IMR-90 (cell line): ENCODE measurements around the gene C3. TPM values are rescaled to one million over a fixed set of nuclear protein-coding genes. Genes with fewer than 3 reads are reported as not detected.

ENCODE experiments used
- ATAC-seq: fragments of 200-7000 bp; cut with Tn5 transposase; 2 replicates; pipeline ENCODE4 v1.9.1; 2020; ENCODE audit warnings: low read depth, mild to moderate bottlenecking, moderate library complexity
- BruUV-seq: library from RNA; stranded (reverse); fragments of 400-500 nt; replicated peaks from 2 replicates; lab custom pipeline; 2021; lab: Mats Ljungman, UMichigan
- CTCF ChIA-PET: fragments of 300-600 bp; formaldehyde crosslinking; extraction: SDS; loops from one replicate; lab custom pipeline; 2021; ENCODE audit warnings: antibody characterized with exemption; lab: Yijun Ruan, JAX
- POLR2A ChIA-PET: fragments of 300-600 bp; sonication (Branson Sonifier 250); formaldehyde crosslinking; loops from one replicate; lab custom pipeline; 2022; ENCODE audit warnings: antibody characterized with exemption; ENCODE audit not compliant: unreplicated experiment; lab: Charles Lee
- DNase-seq: peaks from one replicate; pipeline ENCODE4 v3.0.0; 2013
- H2AFZ ChIP-seq: replicated peaks from 2 replicates; pipeline ENCODE3; 2013; ENCODE audit warnings: low read length, mild to moderate bottlenecking; ENCODE audit not compliant: poor library complexity
- H2AK5ac ChIP-seq: 2 replicates; pipeline ENCODE4 v1.6.1; 2013; ENCODE audit warnings: low read depth, low read length, inconsistent platforms
- H2AK9ac ChIP-seq: replicated peaks from 2 replicates; pipeline ENCODE3; 2013; ENCODE audit warnings: mild to moderate bottlenecking, low read depth, low read length, moderate library complexity; ENCODE audit not compliant: poor library complexity
- H2BK120ac ChIP-seq: 2 replicates; pipeline ENCODE4 v1.6.1; 2013; ENCODE audit warnings: low read depth, low read length, inconsistent platforms
- H2BK15ac ChIP-seq: 3 replicates; pipeline ENCODE4 v1.6.1; 2013; ENCODE audit warnings: low read depth, low read length, inconsistent platforms
- H2BK20ac ChIP-seq: 2 replicates; pipeline ENCODE4 v1.6.1; 2013; ENCODE audit warnings: low read depth, mild to moderate bottlenecking, inconsistent platforms, low read length, moderate library complexity
- H2BK5ac ChIP-seq: 2 replicates; pipeline ENCODE4 v1.6.1; 2013; ENCODE audit warnings: mild to moderate bottlenecking, low read depth, low read length, inconsistent platforms; ENCODE audit not compliant: poor library complexity, severe bottlenecking
- H3K14ac ChIP-seq: replicated peaks from 2 replicates; pipeline ENCODE4 v1.6.1; 2013; ENCODE audit warnings: low read depth, low read length, inconsistent platforms
- H3K18ac ChIP-seq: 2 replicates; pipeline ENCODE4 v1.6.1; 2013; ENCODE audit warnings: low read depth, low read length, control low read depth
- H3K23ac ChIP-seq: 2 replicates; pipeline ENCODE4 v1.6.1; 2013; ENCODE audit warnings: low read depth, low read length, inconsistent platforms
- H3K27ac ChIP-seq: 2 replicates; pipeline ENCODE4 v1.5.1; 2013; ENCODE audit warnings: mild to moderate bottlenecking, control low read depth, low read length; ENCODE audit not compliant: insufficient read depth
- H3K27me3 ChIP-seq: 2 replicates; pipeline ENCODE4 v1.6.1; 2013; ENCODE audit warnings: low read length; ENCODE audit not compliant: control insufficient read depth, insufficient read depth
- H3K36me3 ChIP-seq: 2 replicates; pipeline ENCODE4 v1.6.1; 2013; ENCODE audit warnings: low read length, mixed read lengths; ENCODE audit not compliant: control insufficient read depth, insufficient read depth
- H3K4ac ChIP-seq: 2 replicates; pipeline ENCODE4 v1.6.1; 2013; ENCODE audit warnings: low read depth, low read length, inconsistent platforms
- H3K4me1 ChIP-seq: 2 replicates; pipeline ENCODE4 v1.6.1; 2013; ENCODE audit warnings: low read length, mixed read lengths; ENCODE audit not compliant: control insufficient read depth, insufficient read depth
- H3K4me2 ChIP-seq: 2 replicates; pipeline ENCODE4 v1.6.1; 2013; ENCODE audit warnings: low read depth, mild to moderate bottlenecking, control low read depth, low read length, moderate library complexity
- H3K4me3 ChIP-seq: 2 replicates; pipeline ENCODE4 v1.5.1; 2013; ENCODE audit warnings: low read depth, mild to moderate bottlenecking, control low read depth, low read length, moderate library complexity; ENCODE audit not compliant: insufficient read depth
- H3K56ac ChIP-seq: 2 replicates; pipeline ENCODE4 v1.6.1; 2013; ENCODE audit warnings: low read length, inconsistent platforms; ENCODE audit not compliant: insufficient read depth; ENCODE audit errors: extremely low read depth
- H3K79me1 ChIP-seq, 2 experiments: 2 replicates each; pipeline ENCODE4 v1.6.1; 2013; ENCODE audit warnings: low read length in 2 of 2, inconsistent platforms in 1 of 2, low read depth in 1 of 2
- H3K9ac ChIP-seq: 2 replicates; pipeline ENCODE4 v1.6.1; 2013; ENCODE audit warnings: low read depth, low read length, control low read depth
- H3K9me1 ChIP-seq: 2 replicates; pipeline ENCODE4 v1.6.1; 2013; ENCODE audit warnings: low read length, inconsistent platforms; ENCODE audit not compliant: insufficient read depth
- H3K9me3 ChIP-seq: 2 replicates; pipeline ENCODE4 v1.6.1; 2013; ENCODE audit warnings: low read length; ENCODE audit not compliant: control insufficient read depth, insufficient read depth
- H4K20me1 ChIP-seq: 2 replicates; pipeline ENCODE4 v1.6.1; 2013; ENCODE audit warnings: low read length, inconsistent platforms; ENCODE audit not compliant: insufficient read depth
- H4K5ac ChIP-seq: 2 replicates; pipeline ENCODE4 v1.6.1; 2013; ENCODE audit warnings: mild to moderate bottlenecking, low read depth, low read length, control low read depth
- H4K8ac ChIP-seq, 2 experiments: 2 replicates each; pipeline ENCODE4 v1.6.1; 2013; ENCODE audit warnings: low read depth in 2 of 2, low read length in 2 of 2, control low read depth in 1 of 2, inconsistent platforms in 1 of 2
- H4K91ac ChIP-seq: 2 replicates; pipeline ENCODE4 v1.6.1; 2013; ENCODE audit warnings: low read depth, low read length, inconsistent platforms; ENCODE audit not compliant: insufficient read depth
- BHLHE40 ChIP-seq: fragments of 150-350 bp; IDR thresholded peaks from 2 replicates; pipeline ENCODE4 v1.6.1; 2016; ENCODE audit warnings: mild to moderate bottlenecking, low read depth, low read length
- CEBPB ChIP-seq: IDR thresholded peaks from 2 replicates; pipeline ENCODE4 v1.6.1; 2012; ENCODE audit warnings: low read depth, low read length, improper control_type of control experiment
- CHD1 ChIP-seq: IDR thresholded peaks from 2 replicates; pipeline ENCODE4 v1.6.1; 2012; ENCODE audit warnings: low read depth, low read length, improper control_type of control experiment
- NFE2L2 ChIP-seq: fragments of 150-350 bp; IDR thresholded peaks from 2 replicates; pipeline ENCODE4 v1.6.1; 2016; ENCODE audit warnings: low read depth, mild to moderate bottlenecking, low read length
- RFX5 ChIP-seq: IDR thresholded peaks from 2 replicates; pipeline ENCODE4 v1.8.0; 2012; ENCODE audit warnings: low read depth, mild to moderate bottlenecking, low read length, moderate library complexity
- WGBS, 2 experiments: methylation state at CpG; one replicate each; pipeline versions ENCODE4 v1.1.5 to v1.1.7; 2013; ENCODE audit warnings: missing lambda C conversion rate in 2 of 2; ENCODE audit not compliant: insufficient read length in 1 of 2; ENCODE audit errors: extremely low coverage in 2 of 2; 5-methylcytosine and 5-hydroxymethylcytosine counted together
- dilution Hi-C: fragments of 300-500 bp; cut with HindIII; formaldehyde crosslinking; loops from one replicate; pipeline ENCODE4 v1.14.3; 2018; ENCODE audit warnings: low sequenced_read_pairs; ENCODE audit not compliant: unreplicated experiment
- in situ Hi-C: fragments of 300-500 bp; cut with MboI; formaldehyde crosslinking; loops from 3 replicates; pipeline ENCODE4 v1.14.3; 2019; ENCODE audit warnings: low sequenced_read_pairs, inconsistent platforms, mixed read lengths
- intact Hi-C: fragments of 100-400 bp; cut with micrococcal nuclease; formaldehyde crosslinking; loops from 2 replicates; pipeline ENCODE4 v1.10.0; 2022
- polyA plus RNA-seq, 3 experiments: library from polyadenylated mRNA; depleted of rRNA; stranded (reverse); fragments of >200 nt; gene quantifications; 2 replicates each; pipeline ENCODE4 v1.2.3, GENCODE V29; 2012; ENCODE audit warnings: low replicate concordance in 1 of 3
- total RNA-seq: library from RNA; depleted of rRNA; stranded (reverse); fragments of >200 nt; gene quantifications from 2 replicates; pipeline ENCODE4 v1.2.3, GENCODE V29; 2012

Gene C3
- total and polyA plus RNA-seq, 2 of the 4 experiments (the other 2 are of a cell fraction), result 0.36 TPM; not detected in 1

DNA sequence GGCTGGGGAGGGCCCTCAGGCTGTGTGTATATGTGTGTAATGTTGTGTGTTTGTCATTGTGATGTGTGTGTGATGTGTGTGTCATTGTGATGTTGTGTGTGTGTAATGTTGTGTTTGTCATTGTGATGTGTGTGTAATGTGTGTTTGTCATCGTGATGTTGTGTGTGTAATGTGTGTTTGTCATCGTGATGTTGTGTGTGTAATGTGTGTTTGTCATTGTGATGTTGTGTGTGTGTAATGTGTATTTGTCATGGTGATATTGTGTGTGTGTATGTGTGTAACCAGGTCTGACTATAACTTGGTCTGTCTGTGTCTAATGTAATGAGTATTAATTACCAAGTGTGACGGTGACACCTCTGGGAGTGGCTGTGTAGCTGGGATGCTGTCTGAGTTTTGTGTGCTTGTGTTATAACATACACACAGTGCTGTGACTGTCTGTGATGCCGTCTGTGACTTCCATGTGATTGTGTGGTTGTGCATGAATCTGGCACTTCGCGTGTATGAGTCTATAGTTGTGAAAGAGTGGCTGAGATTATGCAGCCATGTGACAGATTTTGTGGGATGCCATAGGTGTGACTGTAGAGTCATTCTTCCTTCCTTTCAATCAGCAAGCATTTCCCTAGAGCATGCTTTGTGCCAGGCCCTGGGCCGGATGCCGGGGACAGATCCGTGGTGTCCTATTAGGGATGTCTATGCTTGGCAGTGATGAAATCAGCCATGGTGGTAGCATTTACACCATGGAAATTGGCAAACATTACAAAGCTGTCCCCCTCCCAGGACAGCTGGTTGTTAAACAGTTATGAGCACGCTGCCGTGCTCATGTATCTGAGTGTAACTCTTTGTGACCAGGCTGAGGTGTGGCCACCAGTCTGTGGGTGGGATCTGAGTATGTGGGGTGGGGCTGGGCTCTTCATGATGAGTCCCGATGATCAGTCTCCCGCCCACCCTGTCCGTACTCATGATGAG is 56.9 kb downstream of the C3 start:
- H2AFZ ChIP-seq, result no peak overlapping the region
- BruUV-seq, result no TSS peak
- H3K27ac ChIP-seq, result no peak overlapping the region
- no peaks in the 10 kb centered on the region for H3K36me3 ChIP-seq
- H2BK20ac ChIP-seq, result no peak overlapping the region
- no peak overlapping the region for H2BK5ac ChIP-seq
- H2BK15ac ChIP-seq, result no peak overlapping the region
- WGBS, 2 experiments, result 84% methylated on average over 2 of the region's 14 CpGs; no CpG with 5 or more reads in 1 of the 2 experiments
- in situ Hi-C loops, result no loop called here
- ChIA-PET CTCF (no interaction called here), POLR2A (interaction anchor here (0.5 kb wide), 1 partner anchor 9 kb away, joined by 3 read pairs; no protein-coding TSS in a partner anchor)
- no peaks in the 10 kb centered on the region for H3K4me1 ChIP-seq
- H3K9me1 ChIP-seq, result no peaks in the 10 kb centered on the region
- H3K9ac ChIP-seq, result no peak overlapping the region
- H3K79me1 ChIP-seq, result no peaks in the 10 kb centered on the region
- no peak overlapping the region for H4K8ac ChIP-seq
- H2AK9ac ChIP-seq, result no peak overlapping the region
- H2BK120ac ChIP-seq, result no peak overlapping the region
- no peak overlapping the region for H2AK5ac ChIP-seq
- no peak for ATAC-seq
- H4K20me1 ChIP-seq, result no peaks in the 10 kb centered on the region
- no peak overlapping the region for H3K4ac ChIP-seq
- H3K9me3 ChIP-seq, result peaks cover 10% of the 10 kb centered on the region
- H4K5ac ChIP-seq, result no peak overlapping the region
- dilution Hi-C loops, result no loop called here
- H3K18ac ChIP-seq, result no peak overlapping the region
- DNase-seq, result no peak
- H3K14ac ChIP-seq, result no peak overlapping the region
- H3K27me3 ChIP-seq, result peaks cover 3% of the 10 kb centered on the region; the same call in 1 of the 2 replicates
- H3K4me2 ChIP-seq, result no peak overlapping the region
- intact Hi-C loops, result no loop called here
- no peak overlapping the region for H4K91ac ChIP-seq
- H3K4me3 ChIP-seq, result no peak overlapping the region
- no peak overlapping the region for H3K56ac ChIP-seq
- H3K23ac ChIP-seq, result no peak overlapping the region
- TF ChIP-seq CHD1 (no peak), BHLHE40 (no peak), CEBPB (no peak), NFE2L2 (no peak), RFX5 (no peak)
